HG02642 (cell line): ENCODE data around the gene XPNPEP2.
"Not testable (repeated sequence)": the region's sequence is repeated elsewhere in the genome, so short reads cannot be mapped to it uniquely, and the experiment has no call there.

ENCODE experiments used
- ATAC-seq: cut with Tn5 transposase; IDR thresholded peaks from one replicate; pipeline ENCODE4 v1.9.1; 2021; ENCODE audit warnings: mild to moderate bottlenecking; ENCODE audit not compliant: unreplicated experiment, poor library complexity

XPNPEP2 gene

DNA sequence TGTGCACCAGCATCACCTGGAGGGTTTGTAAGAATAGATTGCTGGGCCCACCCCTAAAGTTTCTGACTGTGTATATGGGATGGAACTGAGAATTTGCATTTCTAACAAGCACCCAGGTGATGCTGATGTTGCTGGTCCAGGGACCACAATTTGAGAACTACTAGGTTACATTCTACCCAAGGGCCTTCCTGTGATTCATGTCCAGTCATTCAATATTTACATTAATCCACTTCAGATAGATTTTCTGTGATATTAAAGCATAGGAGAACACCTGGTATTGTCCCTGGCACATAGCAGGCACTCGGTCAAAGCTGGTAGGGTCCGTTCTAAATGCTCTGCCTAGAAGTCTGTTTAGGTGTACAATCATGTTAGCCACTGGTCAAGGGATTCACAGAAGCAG is 19.5 kb upstream of the XPNPEP2 start:
- no peak for ATAC-seq

DNA sequence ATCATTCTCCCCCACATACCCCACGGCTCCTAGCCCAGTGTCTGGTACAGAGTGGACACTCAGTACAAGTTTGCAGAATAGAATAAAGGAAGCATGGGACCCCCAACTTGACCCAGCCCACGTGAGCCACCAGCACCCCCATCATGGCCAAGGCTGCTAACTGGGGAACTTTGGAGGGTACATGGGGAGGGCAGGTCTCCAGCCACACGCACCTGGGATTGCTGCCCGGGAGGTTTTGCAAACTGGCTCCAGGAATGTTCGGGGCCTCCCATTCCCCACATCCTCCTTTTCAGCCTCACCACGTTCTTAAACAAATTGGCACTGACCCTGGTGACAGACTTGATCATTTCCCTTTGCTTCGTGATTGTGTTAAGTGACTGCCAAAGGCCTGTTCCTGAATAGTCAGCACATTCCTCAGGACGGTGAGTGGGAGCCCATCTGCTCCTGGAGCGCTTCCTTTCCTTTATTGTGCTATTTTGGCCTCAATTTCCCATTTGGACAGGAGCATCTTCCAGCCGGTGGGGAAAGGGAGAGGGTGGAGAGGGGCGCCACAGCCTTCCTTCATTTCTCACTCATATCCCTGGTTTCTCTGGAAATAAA is 18.7 kb upstream of the XPNPEP2 start:
- no peak for ATAC-seq

DNA sequence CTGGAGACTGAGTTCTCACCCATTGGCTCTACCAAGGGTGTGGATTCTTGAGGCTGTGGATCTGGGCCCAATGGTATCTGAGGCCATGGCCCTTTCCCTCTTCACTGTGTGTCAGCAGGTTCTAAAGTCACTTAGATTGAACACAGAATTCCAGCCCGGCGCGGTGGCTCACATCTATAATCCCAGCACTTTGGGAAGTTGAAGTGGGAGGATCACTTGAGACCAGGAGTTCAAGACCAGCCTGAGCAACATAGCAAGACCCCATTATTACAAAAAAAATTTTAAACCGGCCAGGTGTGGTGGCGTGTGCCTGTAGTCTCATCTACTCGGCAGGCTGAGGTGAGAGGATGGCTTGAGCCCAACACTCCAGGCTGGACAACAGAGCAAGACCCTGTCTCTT is 18.0 kb upstream of the XPNPEP2 start:
- ATAC-seq: no peak

DNA sequence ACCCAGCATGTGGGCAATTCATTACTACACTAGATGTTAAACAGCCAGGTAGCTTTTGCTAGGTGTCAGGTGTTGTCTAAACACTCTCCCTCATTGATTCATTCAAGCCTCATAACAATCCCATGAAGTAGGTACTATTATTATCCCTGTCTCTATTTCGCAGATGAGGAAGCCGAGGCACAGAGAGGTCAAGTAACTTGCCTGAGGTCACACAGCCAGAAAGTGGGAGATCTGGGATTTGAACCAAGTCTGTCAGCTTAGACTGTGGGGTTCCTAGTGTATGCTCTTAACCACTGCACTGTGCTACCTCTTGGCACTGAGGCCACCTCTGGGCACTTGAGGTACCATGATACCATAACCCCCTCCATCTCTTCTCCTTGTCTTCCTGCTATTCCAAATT is 17.4 kb upstream of the XPNPEP2 start:
- no peak for ATAC-seq

DNA sequence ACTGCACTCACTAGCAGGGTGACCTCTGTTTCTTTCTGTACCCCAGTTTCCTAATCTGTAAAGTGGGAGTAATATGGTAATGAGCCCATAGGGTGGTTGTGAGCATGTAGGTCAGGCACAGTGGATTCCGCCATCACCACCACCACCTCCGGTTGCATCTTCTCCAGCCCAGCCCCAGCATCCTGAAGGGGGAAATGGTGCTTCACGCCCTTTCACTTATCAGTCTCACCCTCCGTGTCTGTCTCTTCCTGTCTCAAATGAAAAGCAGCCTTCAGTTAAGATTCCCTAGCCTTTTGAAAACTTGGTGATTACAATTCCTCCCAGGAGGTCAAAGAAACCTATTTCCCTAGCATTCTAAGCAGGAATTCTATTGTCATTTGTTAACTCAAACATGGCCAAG is 16.9 kb upstream of the XPNPEP2 start:
- ATAC-seq: no peak

DNA sequence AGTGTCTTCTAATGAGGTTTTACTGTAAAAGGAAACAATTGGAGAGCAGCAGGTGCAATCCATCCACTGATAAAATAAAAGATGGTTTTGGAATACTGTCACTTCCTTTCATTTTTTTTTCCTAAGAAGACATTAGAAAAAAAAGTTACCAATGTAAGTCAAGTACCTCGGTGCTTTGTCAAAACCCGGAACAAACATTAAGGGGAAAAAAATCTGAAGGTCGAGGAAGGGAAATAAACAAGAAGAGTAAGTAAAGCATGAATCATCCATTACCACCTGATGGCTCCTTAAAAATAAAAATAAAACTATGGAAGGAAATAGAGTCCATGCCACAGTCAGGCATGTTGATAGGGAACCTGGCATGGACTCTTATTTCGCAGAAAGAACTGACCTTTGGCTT is 15.3 kb upstream of the XPNPEP2 start:
- no peak for ATAC-seq

DNA sequence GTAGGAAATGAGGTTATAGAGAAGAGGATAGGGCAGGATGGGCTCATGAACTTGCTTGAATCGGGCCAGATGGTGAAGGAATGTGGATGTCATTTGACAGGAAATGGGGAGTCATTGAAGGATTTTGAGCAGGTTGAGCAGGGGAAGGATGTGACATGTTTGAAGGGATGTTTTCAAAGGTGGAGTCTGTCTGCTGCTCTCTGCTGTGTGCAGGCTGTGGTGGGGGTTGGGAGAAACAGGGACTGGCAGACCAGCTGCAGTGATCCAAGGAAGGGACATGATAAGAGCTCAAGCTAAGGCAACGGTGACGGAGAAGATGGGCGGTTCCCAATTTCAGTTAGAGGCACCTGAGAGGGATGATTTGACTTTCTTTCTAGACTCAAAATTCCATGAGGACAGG is 14.0 kb upstream of the XPNPEP2 start:
- ATAC-seq: no peak

DNA sequence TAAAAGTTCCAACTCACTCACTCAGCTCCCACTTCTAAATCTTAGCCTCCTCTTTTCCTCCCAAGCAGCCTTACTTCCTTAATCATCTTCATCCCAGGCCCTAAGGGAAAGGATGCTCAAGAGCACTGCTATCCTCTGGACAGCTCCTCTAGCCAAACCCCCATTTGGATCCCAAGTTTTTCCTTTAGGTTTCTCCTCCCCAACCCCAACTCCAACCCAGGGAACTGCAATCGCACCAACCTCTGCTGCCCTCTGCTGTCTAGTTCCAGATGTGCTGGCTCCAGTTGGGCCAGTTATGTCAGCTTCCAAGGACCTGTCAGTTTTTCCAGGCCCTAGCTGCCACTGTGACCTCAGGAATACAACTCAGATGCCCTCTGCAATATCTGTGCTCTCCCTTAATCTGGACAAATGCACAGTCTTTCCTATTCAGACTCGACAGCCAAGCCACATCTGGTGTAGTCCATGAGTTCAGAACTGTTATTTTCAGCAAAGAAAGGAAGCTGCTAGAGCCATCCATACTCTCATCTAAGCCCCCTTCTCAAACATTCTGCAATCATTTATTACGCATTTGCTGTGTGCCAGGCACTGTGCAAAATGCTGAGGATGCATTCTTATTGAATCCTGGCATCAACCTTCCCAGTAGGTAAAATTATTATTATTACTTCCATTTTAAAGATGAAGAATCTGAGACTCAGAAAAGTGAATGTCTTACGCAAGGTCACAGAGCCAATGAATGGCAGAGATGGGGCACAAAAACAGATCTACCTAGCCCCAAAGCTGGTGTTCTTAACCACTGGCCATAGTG is 12.3 kb upstream of the XPNPEP2 start:
- no peak for ATAC-seq

DNA sequence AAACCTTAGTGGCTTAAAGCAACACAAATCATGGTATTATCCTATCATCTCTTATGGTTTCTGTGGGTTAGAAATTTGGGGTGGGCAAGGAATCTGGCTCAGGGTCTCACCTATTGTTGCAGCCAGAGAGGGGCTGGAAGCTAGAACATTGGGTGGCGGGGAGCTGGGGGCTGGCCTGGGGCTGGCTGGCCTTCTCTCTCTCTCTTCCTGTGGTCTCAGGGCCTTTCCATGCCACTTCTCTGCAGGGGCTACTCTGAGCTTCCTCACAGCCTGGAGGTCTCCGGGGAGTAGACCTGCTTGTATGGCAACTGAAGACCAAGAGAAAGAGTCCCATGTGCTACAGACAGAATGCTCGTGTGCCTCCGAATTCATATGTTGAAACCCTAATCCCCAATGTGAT is 10.7 kb upstream of the XPNPEP2 start:
- no peak for ATAC-seq

DNA sequence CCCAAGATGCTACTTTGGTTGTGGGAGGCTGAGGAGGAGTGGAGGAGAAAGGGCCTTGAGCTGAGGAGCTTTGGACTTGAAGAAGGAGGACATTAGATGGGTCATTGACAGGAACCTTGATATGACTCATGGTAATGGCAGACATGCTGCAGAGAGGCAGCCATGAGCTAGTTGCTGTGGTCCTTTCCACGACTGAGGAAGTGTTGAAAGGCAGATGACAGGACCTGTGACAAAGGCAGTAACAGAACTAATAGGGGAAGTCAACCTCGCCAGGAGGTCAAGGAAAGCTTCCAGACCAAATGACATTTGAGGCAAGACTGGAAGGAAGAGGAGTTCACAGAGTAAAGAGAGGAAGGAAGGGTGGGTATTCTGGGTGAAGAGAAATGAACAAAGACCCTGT is 7.6 kb upstream of the XPNPEP2 start:
- no peak for ATAC-seq

DNA sequence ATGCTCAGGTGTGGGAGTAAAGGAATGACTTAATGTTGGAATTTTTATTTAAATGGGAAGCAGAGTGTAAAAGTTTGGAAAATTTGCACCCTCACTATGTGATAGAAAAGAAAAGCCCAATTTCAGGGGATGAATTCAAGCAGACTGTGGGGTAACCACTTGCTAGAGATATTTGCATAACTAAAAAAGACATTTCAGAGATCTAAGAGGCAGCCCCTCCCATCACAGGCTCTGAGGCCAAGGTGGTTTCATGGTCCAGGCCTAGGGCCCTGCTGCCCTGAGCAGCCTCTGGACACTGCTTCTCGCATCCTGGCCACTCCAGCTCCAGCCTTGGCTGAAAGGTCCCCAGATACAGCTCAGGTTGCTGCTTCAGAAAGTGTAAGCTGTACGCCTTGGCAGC is 5.9 kb upstream of the XPNPEP2 start:
- no peak for ATAC-seq

DNA sequence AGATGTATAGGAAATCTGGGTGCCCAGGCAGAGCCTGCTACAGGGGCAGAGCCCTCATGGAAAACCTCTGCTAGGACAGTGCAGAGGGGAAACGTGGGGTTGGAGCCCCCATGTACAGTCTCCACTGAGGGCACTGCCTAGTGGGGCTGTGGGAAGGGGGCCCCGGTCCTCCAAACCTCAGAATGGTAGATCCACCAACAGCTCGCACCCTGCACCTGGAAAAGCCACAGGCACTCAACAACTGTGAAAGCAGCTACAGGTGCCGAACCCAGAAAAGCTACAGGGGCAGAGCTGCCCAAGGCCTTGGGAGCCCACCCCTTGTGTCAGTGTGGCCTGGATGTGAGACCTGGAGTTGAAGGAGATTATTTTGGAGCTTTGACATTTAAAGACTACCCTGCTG is 5.4 kb upstream of the XPNPEP2 start:
- no peak for ATAC-seq

DNA sequence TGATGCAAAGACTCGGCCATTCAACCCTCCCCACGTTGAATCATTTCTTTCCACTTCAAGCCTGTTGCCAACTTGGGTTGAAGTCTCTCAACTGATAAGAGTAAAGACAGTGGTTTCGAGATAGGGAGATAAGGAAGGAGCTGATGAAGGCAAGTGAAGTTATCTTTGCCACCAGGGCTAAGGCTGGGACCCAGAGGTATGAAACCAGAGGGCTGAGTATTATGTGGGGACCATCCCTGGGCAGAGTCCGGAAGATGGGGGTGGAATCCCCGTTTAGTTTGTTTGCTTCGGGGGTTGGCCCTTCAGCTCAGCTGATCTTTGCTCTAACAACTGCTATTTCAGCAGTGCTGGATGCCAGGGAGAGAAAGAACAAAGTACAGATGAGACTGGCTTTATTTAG is 2.3 kb upstream of the XPNPEP2 start:
- ATAC-seq: no peak

DNA sequence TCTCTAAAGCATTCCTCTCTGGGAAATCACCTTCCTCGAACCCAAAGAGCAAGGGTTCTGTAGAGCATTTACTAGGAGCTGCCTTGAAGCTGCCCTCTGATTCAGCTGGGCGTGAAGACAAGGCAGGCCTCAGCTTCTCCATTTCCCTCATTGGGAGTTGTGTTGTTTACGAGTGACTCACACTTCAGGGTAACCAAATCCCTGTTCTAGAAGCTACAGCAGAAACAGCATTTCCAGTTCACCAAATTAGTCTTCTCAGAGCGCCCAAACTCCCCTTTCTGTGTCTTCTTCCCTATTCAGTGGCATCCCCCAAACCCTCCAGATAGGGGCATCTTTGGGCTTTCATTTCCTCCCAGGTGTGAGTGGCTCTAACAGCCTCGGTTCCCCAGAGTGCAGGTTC is 863 bp upstream of the XPNPEP2 start:
- ATAC-seq: peak; percentile 58

DNA sequence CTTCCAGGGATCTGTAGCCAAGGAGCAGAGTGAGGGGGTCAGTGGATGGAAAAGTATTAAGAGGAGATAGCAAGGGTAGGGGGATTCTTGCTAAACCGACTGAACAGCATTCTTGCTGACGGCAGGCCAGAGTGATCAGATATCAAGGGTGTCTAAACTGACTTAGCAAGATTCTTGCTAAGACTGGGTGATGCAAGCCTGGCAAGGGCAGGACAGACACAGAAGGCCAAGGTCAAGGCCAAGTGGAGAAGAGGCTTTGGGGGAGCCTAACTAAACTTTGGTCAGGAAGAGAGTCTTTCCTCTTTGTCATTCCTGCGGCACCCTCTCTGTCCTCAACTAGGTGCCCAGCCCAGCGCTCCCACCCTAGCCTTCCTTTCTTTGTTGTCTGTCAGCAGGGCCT is 799 bp downstream of the XPNPEP2 start:
- no peak for ATAC-seq

DNA sequence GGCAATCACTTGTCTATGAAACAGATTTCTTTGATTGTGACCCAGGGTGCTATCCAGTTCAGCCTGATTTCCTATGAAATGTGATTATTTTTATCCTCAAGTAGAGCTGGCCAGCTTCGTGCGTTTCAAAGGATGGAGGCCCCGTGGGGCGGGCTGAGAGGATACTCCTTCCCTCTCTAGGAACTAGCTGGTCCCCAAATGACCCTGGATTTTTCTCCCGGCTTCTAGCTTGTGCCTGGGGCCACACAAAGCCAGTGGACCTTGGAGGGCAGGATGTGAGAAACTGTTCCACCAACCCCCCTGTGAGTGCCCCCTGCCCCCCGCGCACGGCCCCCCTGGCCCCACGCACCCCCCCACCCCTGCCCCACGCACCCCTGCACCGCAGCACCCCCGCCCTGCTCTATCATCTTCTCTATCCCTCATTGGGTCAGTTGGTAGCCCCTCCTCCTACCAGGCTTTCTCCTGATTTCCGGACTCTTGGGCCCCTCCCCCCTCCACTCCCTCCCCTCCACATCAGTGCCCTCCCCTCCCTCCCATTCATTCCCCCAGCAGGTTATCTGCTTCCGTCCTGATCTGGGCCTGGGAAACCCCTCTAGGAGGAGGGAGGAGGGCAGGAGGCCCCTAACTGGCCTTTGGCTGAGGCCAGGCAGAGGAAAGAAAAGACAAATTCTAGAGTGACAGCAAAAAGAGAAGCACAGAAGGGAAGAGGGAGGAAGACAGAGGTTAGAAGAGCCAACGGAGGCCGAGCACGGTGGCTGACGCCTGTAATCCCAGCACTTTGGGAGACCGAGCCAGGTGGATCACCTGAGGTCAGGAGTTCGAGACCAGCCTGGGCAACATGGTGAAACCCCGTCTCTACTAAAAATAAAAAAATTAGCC is 3.3 kb downstream of the XPNPEP2 start:
- ATAC-seq: no peak

DNA sequence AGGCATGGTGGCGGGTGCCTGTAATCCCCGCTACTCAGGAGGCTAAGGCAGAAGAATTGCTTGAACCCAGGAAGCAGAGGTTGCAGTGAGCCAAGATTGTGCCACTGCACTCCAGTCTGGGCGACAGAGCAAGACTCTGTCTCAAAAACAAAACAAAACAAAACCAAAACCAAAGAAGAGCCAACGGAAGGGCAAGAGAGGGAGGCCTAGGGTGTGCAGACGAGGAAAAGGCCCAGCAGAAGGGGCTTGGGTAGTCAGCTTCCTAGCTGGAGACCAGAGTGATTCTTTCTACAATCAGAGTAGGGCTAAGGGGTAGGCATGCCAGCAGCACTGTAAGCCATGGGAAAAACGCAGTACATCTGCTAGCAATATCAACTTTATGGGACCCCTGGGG is 4.0 kb downstream of the XPNPEP2 start:
- ATAC-seq: not testable (repeated sequence)

DNA sequence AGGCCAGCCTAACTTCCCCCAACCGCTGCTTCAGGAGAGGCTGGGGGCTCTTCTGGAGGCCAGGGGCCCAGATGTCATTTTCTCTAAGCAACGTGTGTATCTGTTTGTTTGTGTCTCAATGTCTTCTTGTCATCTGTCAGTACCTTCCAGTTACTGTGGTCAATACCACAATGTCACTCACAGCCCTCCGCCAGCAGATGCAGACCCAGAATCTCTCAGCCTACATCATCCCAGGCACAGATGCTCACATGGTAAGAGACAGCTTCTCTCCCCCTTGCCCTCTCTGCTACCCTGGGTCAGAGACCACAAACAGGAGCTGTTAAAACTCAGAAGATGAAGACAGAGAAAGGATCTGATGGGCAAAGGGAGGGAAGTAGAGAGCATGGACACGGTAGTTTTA is 5.0 kb downstream of the XPNPEP2 start:
- no peak for ATAC-seq

DNA sequence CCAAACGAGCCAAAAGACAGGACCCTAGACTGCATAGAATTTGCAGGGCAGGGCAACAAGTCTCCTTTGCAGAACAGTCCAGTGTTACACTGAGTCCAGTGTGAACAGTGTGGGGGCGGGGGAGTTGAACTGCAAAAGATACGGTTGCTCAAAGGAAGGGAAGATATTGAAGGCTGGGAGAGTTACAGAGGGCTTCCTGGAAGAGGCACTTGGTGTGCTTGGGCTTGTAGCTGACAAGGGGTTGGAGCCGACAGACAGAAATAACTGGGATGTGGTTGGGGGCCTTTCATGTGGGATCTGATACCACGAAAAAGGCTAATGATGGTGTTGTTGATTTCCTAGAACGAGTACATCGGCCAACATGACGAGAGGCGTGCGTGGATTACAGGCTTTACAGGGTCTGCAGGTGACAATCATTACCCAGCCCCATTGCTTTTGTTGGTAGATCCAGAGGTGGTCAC is 6.1 kb downstream of the XPNPEP2 start:
- no peak for ATAC-seq

DNA sequence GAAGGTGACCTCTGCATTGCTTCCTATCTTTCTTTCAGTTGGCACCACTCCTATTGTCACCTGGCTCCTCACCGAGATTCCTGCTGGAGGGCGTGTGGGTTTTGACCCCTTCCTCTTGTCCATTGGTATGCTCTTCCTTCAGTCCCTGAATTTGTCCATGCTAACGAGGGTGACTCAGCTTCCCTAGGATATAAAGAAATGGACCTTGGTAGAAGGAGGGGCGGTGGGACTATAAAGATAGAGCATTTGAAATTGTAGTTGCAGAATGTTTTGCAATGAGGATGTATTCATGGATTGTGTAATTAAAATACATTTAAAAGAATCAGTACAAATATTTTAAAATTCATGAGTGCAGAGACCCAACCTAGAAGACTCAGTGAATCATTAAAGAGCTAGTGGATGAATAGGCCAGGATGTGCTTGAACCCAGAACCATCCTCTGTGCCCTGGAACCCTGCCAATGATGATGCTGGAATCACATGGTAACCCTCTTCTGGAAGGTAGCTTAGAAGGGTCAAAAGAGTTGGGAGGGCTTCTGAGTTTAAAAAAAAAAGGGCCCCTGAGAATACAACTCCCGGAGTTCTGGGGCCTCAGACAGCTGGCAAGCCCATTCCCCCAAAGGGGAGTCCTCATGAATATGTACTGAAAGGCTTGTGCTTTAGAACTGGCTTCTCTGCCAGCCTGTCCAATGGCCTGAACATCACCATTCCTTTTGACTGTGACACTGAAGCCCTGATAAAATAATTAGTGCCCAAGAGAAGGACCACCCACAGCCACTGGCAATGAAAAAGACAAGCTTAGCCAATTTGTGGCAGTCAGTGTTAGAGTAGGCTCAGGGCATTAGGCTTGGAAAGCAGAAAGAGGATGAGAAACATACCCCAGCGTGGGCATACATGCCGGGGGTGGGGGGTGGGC is 8.0 kb downstream of the XPNPEP2 start:
- no peak for ATAC-seq
